Esophagus squamous epithelium (tissue), 4 donors: ENCODE results near the gene MAOA.

Source experiments
- CTCF ChIP-seq, 6 experiments: fragments of 450-650 bp in 4 of 6; fragments of 200-600 bp in 2 of 6; sonication (generic) in 2 of 6; IDR thresholded peaks; one replicate each; pipeline ENCODE4 v1.5.1; 2016 to 2019; ENCODE audit warnings: antibody characterized with exemption in 6 of 6, mild to moderate bottlenecking in 4 of 6, moderate library complexity in 4 of 6
- POLR2A ChIP-seq, 4 donors: fragments of 450-650 bp; IDR thresholded peaks; one replicate each; pipeline ENCODE4 v1.6.1; 2017; ENCODE audit warnings: antibody characterized with exemption in 4 of 4, mild to moderate bottlenecking in 4 of 4, moderate library complexity in 3 of 4

- TF ChIP-seq CTCF (IDR thresholded peaks at IDR 0.05) (no peak), POLR2A (IDR thresholded peaks at IDR 0.05) (no peak)
Measured at GRCh38 chrX:43720082-43720481, 64.0 kb downstream of the MAOA start.
